Liver (tissue), 4 donors: ENCODE data around the gene USP17L18. TPM values are rescaled to one million over a fixed set of nuclear protein-coding genes. Genes with fewer than 3 reads are reported as not detected.

Experiments
- polyA plus RNA-seq, 2 donors: library from polyadenylated mRNA; stranded (reverse) in 1 of 2; unstranded in 1 of 2; fragments of 200-250 nt in 1 of 2; fragments of >200 nt in 1 of 2; fragmentation: Nextera tagmentation in 1 of 2; extraction: Ambion mirVana in 1 of 2; gene quantifications; one replicate each; pipeline versions ENCODE4 v1.2.1 to v1.2.3, GENCODE V29; 2013 to 2015
- total RNA-seq, 2 donors: library from RNA; depleted of rRNA; stranded (reverse); fragments of >200 nt; gene quantifications; one replicate each; pipeline ENCODE4 v1.2.3, GENCODE V29; 2014
- donor health status: healthy.
- donor health status: healthy.
- donor health status: healthy.

Gene USP17L18
- total and polyA plus RNA-seq, 4 donors: not detected

Other genes starting within 250 kb of the USP17L18 start
- gene FAM90A26, start 78.2 kb upstream of the USP17L18 start, total RNA-seq: not detected
- not detected for gene FAM90A26, start 78.2 kb upstream of the USP17L18 start, polyA plus RNA-seq
- gene USP17L10, start 38.0 kb upstream of the USP17L18 start, total RNA-seq: not detected
- not detected for gene USP17L10, start 38.0 kb upstream of the USP17L18 start, polyA plus RNA-seq
- not detected for gene USP17L11, start 33.2 kb upstream of the USP17L18 start, total RNA-seq
- gene USP17L11, start 33.2 kb upstream of the USP17L18 start, polyA plus RNA-seq: not detected
- not detected for gene USP17L12, start 28.5 kb upstream of the USP17L18 start, total RNA-seq
- gene USP17L12, start 28.5 kb upstream of the USP17L18 start, polyA plus RNA-seq: not detected
- not detected for gene USP17L13, start 23.7 kb upstream of the USP17L18 start, total RNA-seq
- gene USP17L13, start 23.7 kb upstream of the USP17L18 start, polyA plus RNA-seq: not detected
- gene USP17L15, start 14.2 kb upstream of the USP17L18 start, total RNA-seq: not detected
- not detected for gene USP17L15, start 14.2 kb upstream of the USP17L18 start, polyA plus RNA-seq
- not detected for gene USP17L17, start 4.8 kb upstream of the USP17L18 start, total RNA-seq
- gene USP17L17, start 4.8 kb upstream of the USP17L18 start, polyA plus RNA-seq: not detected
- gene USP17L19, start 4.7 kb downstream of the USP17L18 start, total RNA-seq: not detected
- not detected for gene USP17L19, start 4.7 kb downstream of the USP17L18 start, polyA plus RNA-seq
- not detected for gene USP17L20, start 9.5 kb downstream of the USP17L18 start, total RNA-seq
- not detected for gene USP17L20, start 9.5 kb downstream of the USP17L18 start, polyA plus RNA-seq
- not detected for gene USP17L21, start 14.2 kb downstream of the USP17L18 start, total RNA-seq
- gene USP17L21, start 14.2 kb downstream of the USP17L18 start, polyA plus RNA-seq: not detected
- not detected for gene USP17L22, start 19.0 kb downstream of the USP17L18 start, total RNA-seq
- not detected for gene USP17L22, start 19.0 kb downstream of the USP17L18 start, polyA plus RNA-seq
- gene USP17L24, start 76.5 kb downstream of the USP17L18 start, total RNA-seq: not detected
- gene USP17L24, start 76.5 kb downstream of the USP17L18 start, polyA plus RNA-seq: not detected
- gene USP17L25, start 81.3 kb downstream of the USP17L18 start, total RNA-seq: not detected
- gene USP17L25, start 81.3 kb downstream of the USP17L18 start, polyA plus RNA-seq: not detected
- gene USP17L26, start 86.0 kb downstream of the USP17L18 start, total RNA-seq: not detected
- not detected for gene USP17L26, start 86.0 kb downstream of the USP17L18 start, polyA plus RNA-seq
- not detected for gene USP17L5, start 90.8 kb downstream of the USP17L18 start, total RNA-seq
- not detected for gene USP17L5, start 90.8 kb downstream of the USP17L18 start, polyA plus RNA-seq
- not detected for gene USP17L27, start 95.5 kb downstream of the USP17L18 start, total RNA-seq
- not detected for gene USP17L27, start 95.5 kb downstream of the USP17L18 start, polyA plus RNA-seq
- not detected for gene USP17L28, start 100.3 kb downstream of the USP17L18 start, total RNA-seq
- not detected for gene USP17L28, start 100.3 kb downstream of the USP17L18 start, polyA plus RNA-seq
- not detected for gene USP17L29, start 105.0 kb downstream of the USP17L18 start, total RNA-seq
- not detected for gene USP17L29, start 105.0 kb downstream of the USP17L18 start, polyA plus RNA-seq
- not detected for gene USP17L30, start 114.5 kb downstream of the USP17L18 start, total RNA-seq
- gene USP17L30, start 114.5 kb downstream of the USP17L18 start, polyA plus RNA-seq: not detected
- not detected for gene DEFB131A, start 195.8 kb downstream of the USP17L18 start, total RNA-seq
- not detected for gene DEFB131A, start 195.8 kb downstream of the USP17L18 start, polyA plus RNA-seq